ENCODE measurements around the gene MRPS27. TPM values are rescaled to one million over a fixed set of nuclear protein-coding genes. Genes with fewer than 3 reads are reported as not detected.

The MRPS27 gene
- total RNA-seq, 2 experiments from 2014 or later: 48.2 to 53.9 TPM

GRCh38 chr5:72251386-72251785 is 68.7 kb downstream of the MRPS27 start:
- Mint-ChIP-seq H3K4me3 (no peak overlapping the region), H3K36me3 (ENCODE audit: low read depth) (peaks cover 6% of the 10 kb centered on the region), H3K9me3 (ENCODE audit: insufficient read depth) (no peaks in the 10 kb centered on the region), H3K4me1 (ENCODE audit: low read depth) (peaks cover 5% of the 10 kb centered on the region), H3K27me3 (ENCODE audit: low read depth) (no peaks in the 10 kb centered on the region), H3K27ac (no peak overlapping the region)
- ChIA-PET POLR2A (no interaction called here), CTCF (interaction anchor here (1.0 to 1.6 kb wide), 3 partner anchors 10 to 18 kb away, joined by 3 to 4 read pairs (median 3); no protein-coding TSS in a partner anchor)
- ATAC-seq: no peak
- DNase-seq: no peak

- Mint-ChIP-seq H3K4me3 (no peak overlapping the region), H3K4me1 (ENCODE audit: low read depth) (peaks cover 31% of the 10 kb centered on the region), H3K27me3 (ENCODE audit: low read depth) (no peaks in the 10 kb centered on the region), H3K9me3 (ENCODE audit: insufficient read depth) (no peaks in the 10 kb centered on the region), H3K36me3 (ENCODE audit: low read depth) (peaks cover 4% of the 10 kb centered on the region), H3K27ac (no peak overlapping the region)
- ATAC-seq: no peak
- ChIA-PET POLR2A (no interaction called here), CTCF (interaction anchor here (0.7 to 1.2 kb wide), 3 partner anchors 20 to 23 kb away, joined by 3 read pairs; no protein-coding TSS in a partner anchor)
- DNase-seq: no peak
Observed at GRCh38 chr5:72248410-72248981, 71.5 kb downstream of the MRPS27 start.

GRCh38 chr5:72246954-72247442 is 73.0 kb downstream of the MRPS27 start:
- ChIA-PET POLR2A (no interaction called here), CTCF (interaction anchor here (1.1 to 1.4 kb wide), 2 partner anchors 12 to 17 kb away, joined by 3 read pairs; no protein-coding TSS in a partner anchor)
- no peak overlapping the region for H3K27ac Mint-ChIP-seq
- ATAC-seq (no peak), DNase-seq (no peak)
- H3K4me1 Mint-ChIP-seq (ENCODE audit: low read depth): peaks cover 31% of the 10 kb centered on the region
- no peak overlapping the region for H3K4me3 Mint-ChIP-seq
- H3K9me3 Mint-ChIP-seq (ENCODE audit: insufficient read depth): no peaks in the 10 kb centered on the region
- H3K36me3 Mint-ChIP-seq (ENCODE audit: low read depth): no peaks in the 10 kb centered on the region
- no peaks in the 10 kb centered on the region for H3K27me3 Mint-ChIP-seq (ENCODE audit: low read depth)

- no peaks in the 10 kb centered on the region for H3K36me3 Mint-ChIP-seq (ENCODE audit: low read depth)
- no peaks in the 10 kb centered on the region for H3K9me3 Mint-ChIP-seq (ENCODE audit: insufficient read depth)
- ChIA-PET POLR2A (no interaction called here), CTCF (interaction anchor here (0.8 to 1.3 kb wide), 2 partner anchors 12 to 86 kb away, joined by 3 to 4 read pairs; no protein-coding TSS in a partner anchor)
- DNase-seq (no peak), ATAC-seq (no peak)
- no peak overlapping the region for H3K4me3 Mint-ChIP-seq
- H3K27ac Mint-ChIP-seq: no peak overlapping the region
- peaks cover 31% of the 10 kb centered on the region for H3K4me1 Mint-ChIP-seq (ENCODE audit: low read depth)
- no peaks in the 10 kb centered on the region for H3K27me3 Mint-ChIP-seq (ENCODE audit: low read depth)
Observed at GRCh38 chr5:72245951-72246532, 74.0 kb downstream of the MRPS27 start.

GRCh38 chr5:72245546-72245945 is 74.5 kb downstream of the MRPS27 start:
- CTCF ChIA-PET: interaction anchor here (0.5 to 1.3 kb wide), 6 partner anchors 9 to 85 kb away, joined by 3 to 5 read pairs (median 3); no protein-coding TSS in a partner anchor
- Mint-ChIP-seq H3K4me1 (ENCODE audit: low read depth) (peaks cover 31% of the 10 kb centered on the region), H3K27ac (no peak overlapping the region), H3K4me3 (no peak overlapping the region), H3K9me3 (ENCODE audit: insufficient read depth) (no peaks in the 10 kb centered on the region), H3K27me3 (ENCODE audit: low read depth) (no peaks in the 10 kb centered on the region), H3K36me3 (ENCODE audit: low read depth) (no peaks in the 10 kb centered on the region)
- no peak for ATAC-seq
- POLR2A ChIA-PET: no interaction called here
- no peak for DNase-seq

GRCh38 chr5:72244862-72245371 is 75.1 kb downstream of the MRPS27 start:
- Mint-ChIP-seq H3K4me1 (ENCODE audit: low read depth) (peaks cover 31% of the 10 kb centered on the region), H3K36me3 (ENCODE audit: low read depth) (no peaks in the 10 kb centered on the region), H3K4me3 (no peak overlapping the region), H3K9me3 (ENCODE audit: insufficient read depth) (no peaks in the 10 kb centered on the region), H3K27me3 (ENCODE audit: low read depth) (no peaks in the 10 kb centered on the region), H3K27ac (no peak overlapping the region)
- ChIA-PET POLR2A (no interaction called here), CTCF (interaction anchor here (0.5 to 1.3 kb wide), 5 partner anchors 9 to 85 kb away, joined by 3 to 5 read pairs (median 3); no protein-coding TSS in a partner anchor)
- ATAC-seq (peak; percentile 71), DNase-seq (no peak)

- H3K27me3 Mint-ChIP-seq (ENCODE audit: low read depth): no peaks in the 10 kb centered on the region
- H3K4me1 Mint-ChIP-seq (ENCODE audit: low read depth): peaks cover 31% of the 10 kb centered on the region
- ChIA-PET POLR2A (no interaction called here), CTCF (no interaction called here)
- DNase-seq: no peak
- no peak for ATAC-seq
- H3K4me3 Mint-ChIP-seq: no peak overlapping the region
- H3K9me3 Mint-ChIP-seq (ENCODE audit: insufficient read depth): no peaks in the 10 kb centered on the region
- H3K36me3 Mint-ChIP-seq (ENCODE audit: low read depth): no peaks in the 10 kb centered on the region
- H3K27ac Mint-ChIP-seq: no peak overlapping the region
Observed at GRCh38 chr5:72243706-72244105, 76.3 kb downstream of the MRPS27 start.

GRCh38 chr5:72242796-72243475 is 77.1 kb downstream of the MRPS27 start:
- Mint-ChIP-seq H3K27me3 (ENCODE audit: low read depth) (no peaks in the 10 kb centered on the region), H3K4me3 (no peak overlapping the region), H3K36me3 (ENCODE audit: low read depth) (no peaks in the 10 kb centered on the region), H3K27ac (no peak overlapping the region), H3K9me3 (ENCODE audit: insufficient read depth) (no peaks in the 10 kb centered on the region), H3K4me1 (ENCODE audit: low read depth) (peaks cover 31% of the 10 kb centered on the region)
- CTCF ChIA-PET: no interaction called here
- DNase-seq: no peak
- POLR2A ChIA-PET: no interaction called here
- ATAC-seq: no peak

GRCh38 chr5:72241346-72242003 is 78.6 kb downstream of the MRPS27 start:
- Mint-ChIP-seq H3K27ac (no peak overlapping the region), H3K4me3 (no peak overlapping the region), H3K4me1 (ENCODE audit: low read depth) (peaks cover 27% of the 10 kb centered on the region), H3K36me3 (ENCODE audit: low read depth) (peaks cover 6% of the 10 kb centered on the region), H3K27me3 (ENCODE audit: low read depth) (no peaks in the 10 kb centered on the region), H3K9me3 (ENCODE audit: insufficient read depth) (no peaks in the 10 kb centered on the region)
- DNase-seq (no peak), ATAC-seq (no peak)
- POLR2A ChIA-PET: no interaction called here
- CTCF ChIA-PET: interaction anchor here (1.3 kb wide), 1 partner anchor 9 kb away, joined by 4 read pairs; no protein-coding TSS in a partner anchor

- no peak for DNase-seq
- Mint-ChIP-seq H3K9me3 (ENCODE audit: insufficient read depth) (no peaks in the 10 kb centered on the region), H3K27me3 (ENCODE audit: low read depth) (no peaks in the 10 kb centered on the region), H3K36me3 (ENCODE audit: low read depth) (peaks cover 20% of the 10 kb centered on the region), H3K4me3 (no peak overlapping the region), H3K4me1 (ENCODE audit: low read depth) (peaks cover 22% of the 10 kb centered on the region), H3K27ac (no peak overlapping the region)
- no peak for ATAC-seq
- ChIA-PET CTCF (interaction anchor here (0.7 to 1.2 kb wide), 3 partner anchors 27 to 538 kb away, joined by 3 read pairs; no protein-coding TSS in a partner anchor), POLR2A (no interaction called here)
Observed at GRCh38 chr5:72238712-72239445, 81.2 kb downstream of the MRPS27 start.

GRCh38 chr5:72237879-72238278 is 82.2 kb downstream of the MRPS27 start:
- ChIA-PET POLR2A (no interaction called here), CTCF (no interaction called here)
- DNase-seq: no peak
- no peak overlapping the region for H3K4me3 Mint-ChIP-seq
- ATAC-seq: no peak
- H3K9me3 Mint-ChIP-seq (ENCODE audit: insufficient read depth): no peaks in the 10 kb centered on the region
- H3K36me3 Mint-ChIP-seq (ENCODE audit: low read depth): peaks cover 23% of the 10 kb centered on the region
- H3K27ac Mint-ChIP-seq: no peak overlapping the region
- no peaks in the 10 kb centered on the region for H3K27me3 Mint-ChIP-seq (ENCODE audit: low read depth)
- H3K4me1 Mint-ChIP-seq (ENCODE audit: low read depth): peaks cover 27% of the 10 kb centered on the region
